Muscle of leg (tissue), 11 donors: Measurements from ENCODE around the gene CHRFAM7A. TPM values are rescaled to one million over a fixed set of nuclear protein-coding genes. Genes with fewer than 3 reads are reported as not detected.
"Not testable (repeated sequence)": the region's sequence is repeated elsewhere in the genome, so short reads cannot be mapped to it uniquely, and the experiment has no call there.

ENCODE experiments used
- DNase-seq: peaks from one replicate; pipeline ENCODE4 v3.0.0; 2013
- H3K27ac ChIP-seq: one replicate; pipeline ENCODE4 v1.5.1; 2013; ENCODE audit warnings: mild to moderate bottlenecking, low read length, control low read depth
- H3K27me3 ChIP-seq: one replicate; pipeline ENCODE4 v1.6.1; 2013; ENCODE audit warnings: low read length; ENCODE audit not compliant: control insufficient read depth, insufficient read depth
- H3K36me3 ChIP-seq: one replicate; pipeline ENCODE4 v1.6.1; 2013; ENCODE audit warnings: low read length; ENCODE audit not compliant: control insufficient read depth, insufficient read depth
- H3K4me1 ChIP-seq: one replicate; pipeline ENCODE4 v1.6.1; 2013; ENCODE audit warnings: low read length; ENCODE audit not compliant: control insufficient read depth, insufficient read depth
- H3K4me3 ChIP-seq: one replicate; pipeline ENCODE4 v1.5.1; 2013; ENCODE audit warnings: low read length, control low read depth
- H3K9me3 ChIP-seq: replicated peaks from 2 replicates; pipeline ENCODE4 v1.6.1; 2013; ENCODE audit warnings: low read depth, low read length; ENCODE audit not compliant: control insufficient read depth
- WGBS: methylation state at CpG from one replicate; pipeline ENCODE4 v1.1.5; 2013; ENCODE audit warnings: missing lambda C conversion rate; ENCODE audit not compliant: insufficient coverage; 5-methylcytosine and 5-hydroxymethylcytosine counted together
- polyA plus RNA-seq, 8 donors: library from polyadenylated mRNA; unstranded; fragments of 120-200 nt; gene quantifications; one replicate each; pipeline versions ENCODE4 v1.2.1 to v1.2.3, GENCODE V29; 2013; ENCODE audit warnings: inconsistent platforms in 1 of 8, low replicate concordance in 1 of 8; ENCODE audit not compliant: insufficient read length in 8 of 8, insufficient read depth in 1 of 8
- total RNA-seq: library from RNA; stranded (reverse); fragments of 120-200 nt; gene quantifications from one replicate; pipeline ENCODE4 v1.2.4, GENCODE V29; 2013

The CHRFAM7A gene
- total and polyA plus RNA-seq, 9 donors = 0.62 to 2.4 (median 1.2) TPM

GRCh38 chr15:30326145-30326544 lies 67.2 kb downstream of the CHRFAM7A start:
- H3K27me3 ChIP-seq, H3K4me3 ChIP-seq, DNase-seq, H3K4me1 ChIP-seq, H3K9me3 ChIP-seq, H3K36me3 ChIP-seq, H3K27ac ChIP-seq: not testable (repeated sequence)
- WGBS = 80% methylated on average over 11 of the region's 13 CpGs

- not testable (repeated sequence) for H3K36me3 ChIP-seq, H3K4me1 ChIP-seq, H3K27me3 ChIP-seq, H3K4me3 ChIP-seq, H3K9me3 ChIP-seq, DNase-seq, H3K27ac ChIP-seq
- no CpG with 5 or more reads among the region's 5 CpGs for WGBS
Measured at GRCh38 chr15:30321063-30321462, 72.3 kb downstream of the CHRFAM7A start.

GRCh38 chr15:30315704-30316103 lies 77.6 kb downstream of the CHRFAM7A start:
- DNase-seq, H3K4me1 ChIP-seq, H3K9me3 ChIP-seq, H3K36me3 ChIP-seq, H3K27me3 ChIP-seq, H3K4me3 ChIP-seq, H3K27ac ChIP-seq: not testable (repeated sequence)
- WGBS = no CpG with 5 or more reads among the region's 3 CpGs

GRCh38 chr15:30310575-30310974 lies 82.8 kb downstream of the CHRFAM7A start:
- not testable (repeated sequence) for H3K36me3 ChIP-seq, DNase-seq, H3K27ac ChIP-seq, H3K4me3 ChIP-seq, H3K9me3 ChIP-seq, H3K27me3 ChIP-seq, H3K4me1 ChIP-seq

Other genes starting within 250 kb of the CHRFAM7A start
- gene GOLGA8R, start 20.7 kb upstream of the CHRFAM7A start, total RNA-seq = 3.1 TPM
- gene GOLGA8R, start 20.7 kb upstream of the CHRFAM7A start, polyA plus RNA-seq = 10 to 100 TPM in 1 of 8 donors, 1 to 10 TPM in 7; 3.0 to 14.1 (median 4.9) TPM
- 0.75 TPM for gene GOLGA8Q, start 158.5 kb upstream of the CHRFAM7A start, total RNA-seq
- 1 to 10 TPM in 5 of 8 donors, under 1 TPM in 3; 0.49 to 3.4 (median 1.1) TPM for gene GOLGA8Q, start 158.5 kb upstream of the CHRFAM7A start, polyA plus RNA-seq
- gene GOLGA8H, start 210.5 kb upstream of the CHRFAM7A start, total RNA-seq = 0.49 TPM
- under 1 TPM; 0.13 to 0.74 (median 0.45) TPM for gene GOLGA8H, start 210.5 kb upstream of the CHRFAM7A start, polyA plus RNA-seq